HFFc6 (cell line): ENCODE results near the gene LZTS3. TPM values are rescaled to one million over a fixed set of nuclear protein-coding genes. Genes with fewer than 3 reads are reported as not detected.
A peak's percentile ranks its signal among the peaks of the same experiment; 100 is the strongest.

ENCODE experiments used
- DNase-seq: peaks from one replicate; pipeline ENCODE4 v3.0.0-alpha.2; 2018
- H3K27ac Mint-ChIP-seq: 2 replicates; pipeline ENCODE4 v1.8.0; 2020; ENCODE audit warnings: mild to moderate bottlenecking, mixed read lengths
- H3K27me3 Mint-ChIP-seq: 2 replicates; pipeline ENCODE4 v1.8.0; 2021; ENCODE audit warnings: mild to moderate bottlenecking, moderate library complexity, mixed read lengths; ENCODE audit not compliant: insufficient read depth
- H3K36me3 Mint-ChIP-seq: 2 replicates; pipeline ENCODE4 v1.8.0; 2021; ENCODE audit warnings: low read depth, mixed read lengths
- H3K4me1 Mint-ChIP-seq: 2 replicates; pipeline ENCODE4 v1.8.0; 2020; ENCODE audit warnings: low read depth, mixed read lengths
- H3K4me3 Mint-ChIP-seq: 2 replicates; pipeline ENCODE4 v1.8.0; 2020; ENCODE audit warnings: mild to moderate bottlenecking, moderate library complexity, mixed read lengths
- H3K9me3 Mint-ChIP-seq: 2 replicates; pipeline ENCODE4 v1.8.0; 2020; ENCODE audit warnings: mild to moderate bottlenecking, mixed read lengths
- total RNA-seq, 6 experiments: library from RNA; stranded (reverse); fragmentation: NEBNext Ultra II Directional; extraction: Animal tissue kit (Norgen Biotek cat#: 25700); gene quantifications; 2 replicates in 1 of 6; 3 replicates in 5 of 6; pipeline ENCODE4 v1.2.3, GENCODE V29; 2021
- TF ChIP-seq, protein P1 (sequence below): fragments of 200-600 bp; sonication (generic); IDR thresholded peaks from 2 replicates; pipeline ENCODE4 v1.5.0; 2021; ENCODE audit warnings: antibody characterized with exemption, mild to moderate bottlenecking

Gene LZTS3
- total RNA-seq, 6 experiments from 2014 or later = 2.7 to 6.1 (median 3.0) TPM

DNA sequence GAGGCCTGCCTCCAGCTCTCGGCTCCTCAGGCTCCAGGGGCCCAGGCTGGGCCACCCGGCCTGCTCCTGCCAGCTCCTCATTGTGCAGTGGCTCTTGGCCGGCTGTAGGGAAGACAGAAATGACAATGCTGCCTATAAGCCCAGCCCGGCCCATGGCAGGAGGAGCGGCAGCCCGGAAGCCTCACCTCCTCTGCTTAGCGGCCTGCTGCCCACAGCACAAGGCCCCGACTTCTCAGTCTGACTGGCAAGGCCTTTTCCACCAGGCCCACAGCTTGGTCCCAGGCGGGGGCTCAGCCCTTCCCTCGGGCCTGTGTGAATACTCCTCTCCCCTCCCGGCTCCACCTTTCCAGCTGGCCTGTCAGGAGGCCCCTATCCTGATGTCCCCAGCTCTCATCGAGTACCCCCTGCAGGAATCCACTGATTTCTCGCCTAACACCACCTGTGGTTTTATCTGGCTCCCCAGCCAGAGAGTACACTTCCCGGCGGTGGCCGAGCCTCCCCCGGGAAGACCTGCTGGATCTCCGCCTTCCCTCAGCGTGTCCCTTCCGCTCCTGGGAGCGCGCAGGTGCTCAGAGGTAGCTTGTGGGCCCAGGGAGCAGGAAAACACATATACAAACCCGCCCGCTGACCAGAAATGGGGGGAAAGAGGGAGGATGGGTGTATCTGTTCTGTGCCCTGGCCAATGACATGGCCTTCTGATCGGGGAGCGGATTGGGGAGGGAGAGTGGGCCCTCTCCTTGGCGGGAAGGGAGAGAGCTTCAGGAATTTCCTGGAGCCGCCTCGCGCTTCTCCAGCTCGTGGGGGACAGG, 30.2 kb upstream of the LZTS3 start:
- TF ChIP-seq, protein P1, sequence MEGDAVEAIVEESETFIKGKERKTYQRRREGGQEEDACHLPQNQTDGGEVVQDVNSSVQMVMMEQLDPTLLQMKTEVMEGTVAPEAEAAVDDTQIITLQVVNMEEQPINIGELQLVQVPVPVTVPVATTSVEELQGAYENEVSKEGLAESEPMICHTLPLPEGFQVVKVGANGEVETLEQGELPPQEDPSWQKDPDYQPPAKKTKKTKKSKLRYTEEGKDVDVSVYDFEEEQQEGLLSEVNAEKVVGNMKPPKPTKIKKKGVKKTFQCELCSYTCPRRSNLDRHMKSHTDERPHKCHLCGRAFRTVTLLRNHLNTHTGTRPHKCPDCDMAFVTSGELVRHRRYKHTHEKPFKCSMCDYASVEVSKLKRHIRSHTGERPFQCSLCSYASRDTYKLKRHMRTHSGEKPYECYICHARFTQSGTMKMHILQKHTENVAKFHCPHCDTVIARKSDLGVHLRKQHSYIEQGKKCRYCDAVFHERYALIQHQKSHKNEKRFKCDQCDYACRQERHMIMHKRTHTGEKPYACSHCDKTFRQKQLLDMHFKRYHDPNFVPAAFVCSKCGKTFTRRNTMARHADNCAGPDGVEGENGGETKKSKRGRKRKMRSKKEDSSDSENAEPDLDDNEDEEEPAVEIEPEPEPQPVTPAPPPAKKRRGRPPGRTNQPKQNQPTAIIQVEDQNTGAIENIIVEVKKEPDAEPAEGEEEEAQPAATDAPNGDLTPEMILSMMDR = no peak
- Mint-ChIP-seq H3K9me3 (no peaks in the 10 kb centered on the region), H3K4me1 (peaks cover 17% of the 10 kb centered on the region), H3K36me3 (peaks cover 6% of the 10 kb centered on the region; the same call in 1 of the 2 replicates), H3K4me3 (peak overlapping the region; percentile 93), H3K27ac (peak overlapping the region; percentile 75), H3K27me3 (no peaks in the 10 kb centered on the region)
- no peak for DNase-seq

DNA sequence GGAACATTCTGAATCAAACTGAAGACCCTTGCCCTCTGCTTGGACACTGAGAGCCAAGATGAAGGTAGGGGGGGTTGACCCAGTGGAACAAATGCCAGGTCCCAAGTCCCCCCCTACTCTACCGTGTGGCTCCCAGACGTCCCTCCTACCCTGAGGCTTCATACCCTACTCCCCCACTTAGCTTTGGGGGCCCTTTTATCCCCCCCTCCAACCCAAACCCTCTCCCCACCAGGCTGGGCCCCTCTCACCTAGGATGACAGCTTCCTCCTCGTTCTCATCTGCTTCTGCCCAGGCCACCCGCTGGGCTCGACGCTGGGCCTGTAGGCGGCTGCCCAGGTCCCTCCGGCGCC, 29.6 kb upstream of the LZTS3 start:
- H3K27ac Mint-ChIP-seq = no peak overlapping the region
- peaks cover 12% of the 10 kb centered on the region; the same call in 1 of the 2 replicates for H3K4me1 Mint-ChIP-seq
- H3K9me3 Mint-ChIP-seq = no peaks in the 10 kb centered on the region
- no peaks in the 10 kb centered on the region for H3K27me3 Mint-ChIP-seq
- DNase-seq = no peak
- H3K4me3 Mint-ChIP-seq = peak overlapping the region; percentile 93; the same call in 1 of the 2 replicates
- peaks cover 6% of the 10 kb centered on the region; the same call in 1 of the 2 replicates for H3K36me3 Mint-ChIP-seq
- TF ChIP-seq, protein P1 = no peak

DNA sequence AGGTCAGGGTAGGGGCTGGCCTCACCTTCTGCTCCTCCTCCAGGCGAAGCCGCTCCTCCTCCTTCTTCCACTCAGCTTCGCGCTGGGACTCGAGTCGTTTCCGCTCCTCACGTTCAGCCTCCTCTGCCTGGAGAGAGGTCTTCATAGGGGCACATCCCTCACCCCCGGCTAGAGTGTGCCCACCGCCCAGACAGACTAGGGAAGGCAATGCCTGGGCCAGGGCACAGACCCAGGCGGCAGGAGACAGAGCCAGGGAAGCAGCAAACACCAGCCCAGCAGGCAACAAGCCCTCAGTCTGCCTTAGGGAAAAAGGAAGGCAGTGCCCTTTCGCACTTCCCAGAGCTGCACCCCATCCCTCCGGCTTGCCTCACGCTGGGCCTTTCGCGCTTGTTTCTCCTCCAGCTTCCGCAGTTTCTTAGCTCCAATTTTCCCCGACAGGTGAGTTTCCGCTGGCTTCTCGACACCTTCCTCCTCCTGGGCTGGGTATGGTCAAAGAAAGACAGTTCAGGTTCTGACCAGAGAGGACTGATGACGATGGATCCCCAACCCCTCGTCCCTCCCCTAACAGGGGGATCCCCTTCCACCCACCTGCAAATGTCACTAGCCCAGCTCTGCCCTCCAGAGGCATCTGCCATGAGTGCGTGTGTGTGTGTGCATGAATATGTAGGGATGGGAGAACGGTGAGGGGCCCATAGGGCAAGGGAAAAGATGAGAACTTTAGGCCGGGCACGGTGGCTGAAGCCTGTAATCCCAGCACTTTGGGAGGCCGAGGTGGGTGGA, 26.8 kb upstream of the LZTS3 start:
- DNase-seq = no peak
- TF ChIP-seq, protein P1 = no peak
- Mint-ChIP-seq H3K27ac (no peak overlapping the region), H3K4me3 (no peak overlapping the region), H3K4me1 (peaks cover 12% of the 10 kb centered on the region; the same call in 1 of the 2 replicates), H3K27me3 (no peaks in the 10 kb centered on the region), H3K9me3 (no peaks in the 10 kb centered on the region), H3K36me3 (peaks cover 15% of the 10 kb centered on the region; the same call in 1 of the 2 replicates)

DNA sequence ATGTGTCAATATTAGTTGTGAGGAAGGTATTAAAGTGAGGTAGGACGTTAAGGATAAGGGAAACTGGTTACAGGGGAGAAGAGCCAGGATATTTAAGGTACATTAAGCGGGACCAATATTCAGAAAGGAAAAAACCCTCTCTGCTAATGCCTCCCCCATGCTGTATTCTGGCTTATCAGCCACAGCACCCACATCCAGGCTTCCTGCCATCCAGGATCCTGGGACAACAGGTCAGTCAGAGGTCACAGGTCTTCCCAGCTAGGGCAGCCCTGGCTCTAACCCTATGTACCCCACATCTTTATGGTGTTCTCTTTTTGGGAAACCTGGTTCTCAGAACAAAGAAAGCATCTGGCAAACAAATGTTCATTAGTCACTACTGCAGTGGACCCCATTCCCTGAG, 25.9 kb upstream of the LZTS3 start:
- H3K27me3 Mint-ChIP-seq = no peaks in the 10 kb centered on the region
- H3K4me1 Mint-ChIP-seq = peaks cover 6% of the 10 kb centered on the region; the same call in 1 of the 2 replicates
- peaks cover 15% of the 10 kb centered on the region; the same call in 1 of the 2 replicates for H3K36me3 Mint-ChIP-seq
- TF ChIP-seq, protein P1 = no peak
- no peak overlapping the region for H3K4me3 Mint-ChIP-seq
- H3K9me3 Mint-ChIP-seq = no peaks in the 10 kb centered on the region
- no peak overlapping the region for H3K27ac Mint-ChIP-seq
- no peak for DNase-seq

DNA sequence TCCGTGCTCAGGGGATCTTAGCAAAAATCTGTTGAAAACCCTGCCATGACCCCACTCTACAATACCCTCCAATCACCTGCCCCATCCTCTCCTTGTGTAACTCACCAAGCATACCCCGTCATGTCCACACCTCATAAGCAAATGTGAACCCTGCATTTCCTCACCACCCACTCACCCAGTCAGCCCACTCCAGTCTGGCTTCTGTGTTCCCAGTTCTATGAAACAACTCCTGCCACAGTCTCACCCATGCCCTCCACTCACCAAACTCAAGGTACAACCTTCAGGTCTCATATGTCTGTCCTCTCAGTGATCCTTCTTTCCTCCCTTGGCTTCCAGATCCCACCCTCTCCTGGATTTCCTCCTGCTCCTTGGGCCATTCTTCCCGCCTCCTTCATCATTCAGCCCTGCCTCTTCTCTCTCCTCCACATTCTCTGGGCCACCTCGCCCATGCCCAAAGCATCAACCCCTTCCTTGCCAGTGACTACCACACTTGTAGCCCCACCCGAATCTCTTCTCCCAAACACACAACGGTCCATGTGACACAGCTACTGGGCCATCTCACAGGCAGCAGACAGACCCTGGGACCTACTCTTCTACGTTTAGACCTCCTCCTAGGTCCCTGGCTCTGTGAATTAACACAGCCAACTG, 22.4 kb upstream of the LZTS3 start:
- H3K36me3 Mint-ChIP-seq = peaks cover 20% of the 10 kb centered on the region; the same call in 1 of the 2 replicates
- H3K9me3 Mint-ChIP-seq = no peaks in the 10 kb centered on the region
- TF ChIP-seq, protein P1 = no peak
- no peak overlapping the region for H3K27ac Mint-ChIP-seq
- no peaks in the 10 kb centered on the region for H3K27me3 Mint-ChIP-seq
- no peak for DNase-seq
- H3K4me1 Mint-ChIP-seq = no peaks in the 10 kb centered on the region
- H3K4me3 Mint-ChIP-seq = no peak overlapping the region
